ENCODE results near the gene HIRIP3.

The HIRIP3 gene

GRCh38 chr16:30000735-30001631 lies 5.6 kb upstream of the HIRIP3 start:
- in situ Hi-C loops (cut with MboI; ENCODE audit: low sequenced_read_pairs), result no loop called here

- in situ Hi-C loops (cut with MboI; ENCODE audit: low sequenced_read_pairs), result no loop called here
Measured at GRCh38 chr16:29999605-30000004, 4.2 kb upstream of the HIRIP3 start.

- in situ Hi-C loops (cut with MboI; ENCODE audit: low sequenced_read_pairs), result no loop called here
Measured at GRCh38 chr16:29996766-29997250, 1.4 kb upstream of the HIRIP3 start.

GRCh38 chr16:29995911-29996765 lies 721 bp upstream of the HIRIP3 start, which contains the start of gene INO80E:
Gene INO80E, plus strand, starts transcription at chr16:29996241. Its CDS starts 70 bp downstream, at chr16:29996311.
- in situ Hi-C loops (cut with MboI; ENCODE audit: low sequenced_read_pairs), result no loop called here

GRCh38 chr16:29994600-29995323 lies 655 bp downstream of the HIRIP3 start:
- in situ Hi-C loops (cut with MboI; ENCODE audit: low sequenced_read_pairs), result no loop called here

- in situ Hi-C loops (cut with MboI; ENCODE audit: low sequenced_read_pairs), result no loop called here
Measured at GRCh38 chr16:29993903-29994599, 1.4 kb downstream of the HIRIP3 start.

- in situ Hi-C loops (cut with MboI; ENCODE audit: low sequenced_read_pairs), result no loop called here
Measured at GRCh38 chr16:29993191-29993902, 2.1 kb downstream of the HIRIP3 start.

- in situ Hi-C loops (cut with MboI; ENCODE audit: low sequenced_read_pairs), result no loop called here
Measured at GRCh38 chr16:29992344-29992967, 3.0 kb downstream of the HIRIP3 start.

GRCh38 chr16:29991571-29991904 lies 3.9 kb downstream of the HIRIP3 start:
- in situ Hi-C loops (cut with MboI; ENCODE audit: low sequenced_read_pairs), result no loop called here

- in situ Hi-C loops (cut with MboI; ENCODE audit: low sequenced_read_pairs), result no loop called here
Measured at GRCh38 chr16:29990883-29991570, 4.4 kb downstream of the HIRIP3 start.

GRCh38 chr16:29990034-29990433 lies 5.4 kb downstream of the HIRIP3 start:
- in situ Hi-C loops (cut with MboI; ENCODE audit: low sequenced_read_pairs), result no loop called here

GRCh38 chr16:29989111-29989858 lies 6.1 kb downstream of the HIRIP3 start:
- in situ Hi-C loops (cut with MboI; ENCODE audit: low sequenced_read_pairs), result no loop called here

- in situ Hi-C loops (cut with MboI; ENCODE audit: low sequenced_read_pairs), result no loop called here
Measured at GRCh38 chr16:29988346-29989075, 6.9 kb downstream of the HIRIP3 start.

- in situ Hi-C loops (cut with MboI; ENCODE audit: low sequenced_read_pairs), result no loop called here
Measured at GRCh38 chr16:29987371-29988085, 7.9 kb downstream of the HIRIP3 start.

- in situ Hi-C loops (cut with MboI; ENCODE audit: low sequenced_read_pairs), result no loop called here
Measured at GRCh38 chr16:29986931-29987330, 8.5 kb downstream of the HIRIP3 start.

- in situ Hi-C loops (cut with MboI; ENCODE audit: low sequenced_read_pairs), result no loop called here
Measured at GRCh38 chr16:29986231-29986630, 9.2 kb downstream of the HIRIP3 start.

Measured in HL-60/S4 (cell line).